Measurements from ENCODE around the gene NKD1.
A peak's percentile ranks its signal among the peaks of the same experiment; 100 is the strongest.

The NKD1 gene

DNA sequence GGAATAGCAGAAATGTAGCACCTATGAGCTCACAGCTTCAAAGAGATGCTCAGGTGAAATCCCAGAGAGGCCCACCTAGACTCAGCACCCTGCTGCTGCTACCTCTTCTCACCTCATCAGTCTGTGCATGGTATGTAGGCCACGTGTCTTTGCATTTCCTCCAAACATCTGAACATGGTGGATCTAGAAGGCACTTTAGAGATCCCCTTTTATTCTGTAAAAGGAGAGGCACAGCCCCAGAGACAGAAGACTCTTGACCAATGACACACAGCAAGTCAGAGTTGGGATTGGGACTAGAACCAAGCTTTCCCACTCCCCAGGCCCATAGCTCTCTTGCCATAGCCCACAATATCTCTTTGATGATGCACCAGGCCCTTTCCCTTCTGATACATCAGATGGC, 19.4 kb upstream of the NKD1 start:
- no peak overlapping the region for H3K4ac ChIP-seq (ENCODE audit: low read length)
- no peak overlapping the region for H2BK15ac ChIP-seq (ENCODE audit: low read length)
- H3K4me3 ChIP-seq (ENCODE audit: low read length in 2 of 2) = no peak overlapping the region
- H3K23ac ChIP-seq (ENCODE audit: low read depth, low read length, poor library complexity) = no peak overlapping the region
- H3K9ac ChIP-seq (ENCODE audit: low read depth, low read length, poor library complexity) = no peak overlapping the region
- no peak overlapping the region for H2AK5ac ChIP-seq (ENCODE audit: low read depth, low read length)
- H3K4me2 ChIP-seq (ENCODE audit: insufficient read depth, low read length, poor library complexity, severe bottlenecking) = no peak overlapping the region
- H3K36me3 ChIP-seq (replicated peaks in 1 of 2; ENCODE audit: control insufficient read depth in 2 of 2, insufficient read depth in 2 of 2, low read length in 2 of 2) = no peaks in the 10 kb centered on the region
- H4K8ac ChIP-seq (ENCODE audit: low read depth, low read length) = no peak overlapping the region
- DNase-seq (ENCODE audit: low spot score) = no peak
- no peak overlapping the region for H2BK120ac ChIP-seq (ENCODE audit: low read depth, low read length)
- no peak overlapping the region for H2AFZ ChIP-seq (ENCODE audit: low read length)
- no CpG with 5 or more reads among the region's 1 CpG for WGBS, 2 donors (ENCODE audit: extremely low coverage in 2 of 2, insufficient read length in 2 of 2, insufficient replicate concordance in 1 of 2)
- no peak overlapping the region for H3K27ac ChIP-seq (replicated peaks; ENCODE audit: low read length)
- no peak overlapping the region for H4K91ac ChIP-seq (ENCODE audit: low read depth, low read length, poor library complexity)
- no peak overlapping the region for H3K18ac ChIP-seq (ENCODE audit: low read length)
- H3K79me1 ChIP-seq (ENCODE audit: low read depth, low read length) = no peaks in the 10 kb centered on the region
- H3K9me3 ChIP-seq (replicated peaks in 1 of 2; ENCODE audit: control insufficient read depth in 2 of 2, insufficient read depth in 1 of 2, low read depth in 1 of 2, low read length in 2 of 2) = peaks cover 5 to 14% of the 10 kb centered on the region in 2 donors
- H3K4me1 ChIP-seq (ENCODE audit: control insufficient read depth in 2 of 2, insufficient read depth in 1 of 2, low read depth in 1 of 2, low read length in 2 of 2) = no peaks in the 10 kb centered on the region
- H3K27me3 ChIP-seq (ENCODE audit: control insufficient read depth in 3 of 3, insufficient read depth in 3 of 3, low read depth in 1 of 3, low read length in 3 of 3) = peaks cover 0 to 2% (median 0%) of the 10 kb centered on the region in 3 experiments
- H3K14ac ChIP-seq (ENCODE audit: low read length) = no peak overlapping the region
- no peak overlapping the region for H2BK12ac ChIP-seq (ENCODE audit: low read length)
- H2BK5ac ChIP-seq (ENCODE audit: low read length) = no peak overlapping the region

DNA sequence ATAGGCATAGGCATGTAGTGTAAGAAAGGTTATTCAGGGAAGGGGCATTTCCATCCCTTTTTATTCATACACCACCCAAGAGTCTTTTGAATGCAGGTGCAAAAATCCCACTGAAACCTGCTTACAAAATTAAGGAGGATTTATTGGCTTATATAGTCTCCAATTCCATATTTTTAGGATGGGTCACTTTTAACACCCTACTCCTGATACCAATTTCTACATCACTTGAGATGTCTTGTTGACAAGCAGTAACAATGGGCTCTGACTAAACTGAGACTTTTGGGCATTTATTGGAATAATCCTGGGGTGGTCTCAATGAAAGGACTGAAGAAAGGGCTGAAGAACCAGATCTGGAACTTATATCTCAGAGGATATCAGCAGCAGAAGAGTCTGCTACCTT, 18.9 kb upstream of the NKD1 start:
- H3K4me2 ChIP-seq (ENCODE audit: insufficient read depth, low read length, poor library complexity, severe bottlenecking) = no peak overlapping the region
- H3K27ac ChIP-seq (replicated peaks; ENCODE audit: low read length) = no peak overlapping the region
- no peak overlapping the region for H2AFZ ChIP-seq (ENCODE audit: low read length)
- no peaks in the 10 kb centered on the region for H3K79me1 ChIP-seq (ENCODE audit: low read depth, low read length)
- H2BK12ac ChIP-seq (ENCODE audit: low read length) = no peak overlapping the region
- H2BK15ac ChIP-seq (ENCODE audit: low read length) = no peak overlapping the region
- no peak overlapping the region for H3K9ac ChIP-seq (ENCODE audit: low read depth, low read length, poor library complexity)
- H2BK120ac ChIP-seq (ENCODE audit: low read depth, low read length) = no peak overlapping the region
- no peak overlapping the region for H3K23ac ChIP-seq (ENCODE audit: low read depth, low read length, poor library complexity)
- H2AK5ac ChIP-seq (ENCODE audit: low read depth, low read length) = no peak overlapping the region
- H3K4me3 ChIP-seq (ENCODE audit: low read length in 2 of 2) = no peak overlapping the region
- DNase-seq (ENCODE audit: low spot score) = no peak
- H3K27me3 ChIP-seq (ENCODE audit: control insufficient read depth in 3 of 3, insufficient read depth in 3 of 3, low read depth in 1 of 3, low read length in 3 of 3) = peaks cover 0 to 2% (median 0%) of the 10 kb centered on the region in 3 experiments
- no peak overlapping the region for H3K14ac ChIP-seq (ENCODE audit: low read length)
- no peak overlapping the region for H2BK5ac ChIP-seq (ENCODE audit: low read length)
- H3K18ac ChIP-seq (ENCODE audit: low read length) = no peak overlapping the region
- H3K4me1 ChIP-seq (ENCODE audit: control insufficient read depth in 2 of 2, insufficient read depth in 1 of 2, low read depth in 1 of 2, low read length in 2 of 2) = no peaks in the 10 kb centered on the region
- H3K4ac ChIP-seq (ENCODE audit: low read length) = no peak overlapping the region
- peaks cover 5 to 14% of the 10 kb centered on the region in 2 donors for H3K9me3 ChIP-seq (replicated peaks in 1 of 2; ENCODE audit: control insufficient read depth in 2 of 2, insufficient read depth in 1 of 2, low read depth in 1 of 2, low read length in 2 of 2)
- no peak overlapping the region for H4K91ac ChIP-seq (ENCODE audit: low read depth, low read length, poor library complexity)
- no peaks in the 10 kb centered on the region for H3K36me3 ChIP-seq (replicated peaks in 1 of 2; ENCODE audit: control insufficient read depth in 2 of 2, insufficient read depth in 2 of 2, low read length in 2 of 2)
- no peak overlapping the region for H4K8ac ChIP-seq (ENCODE audit: low read depth, low read length)

DNA sequence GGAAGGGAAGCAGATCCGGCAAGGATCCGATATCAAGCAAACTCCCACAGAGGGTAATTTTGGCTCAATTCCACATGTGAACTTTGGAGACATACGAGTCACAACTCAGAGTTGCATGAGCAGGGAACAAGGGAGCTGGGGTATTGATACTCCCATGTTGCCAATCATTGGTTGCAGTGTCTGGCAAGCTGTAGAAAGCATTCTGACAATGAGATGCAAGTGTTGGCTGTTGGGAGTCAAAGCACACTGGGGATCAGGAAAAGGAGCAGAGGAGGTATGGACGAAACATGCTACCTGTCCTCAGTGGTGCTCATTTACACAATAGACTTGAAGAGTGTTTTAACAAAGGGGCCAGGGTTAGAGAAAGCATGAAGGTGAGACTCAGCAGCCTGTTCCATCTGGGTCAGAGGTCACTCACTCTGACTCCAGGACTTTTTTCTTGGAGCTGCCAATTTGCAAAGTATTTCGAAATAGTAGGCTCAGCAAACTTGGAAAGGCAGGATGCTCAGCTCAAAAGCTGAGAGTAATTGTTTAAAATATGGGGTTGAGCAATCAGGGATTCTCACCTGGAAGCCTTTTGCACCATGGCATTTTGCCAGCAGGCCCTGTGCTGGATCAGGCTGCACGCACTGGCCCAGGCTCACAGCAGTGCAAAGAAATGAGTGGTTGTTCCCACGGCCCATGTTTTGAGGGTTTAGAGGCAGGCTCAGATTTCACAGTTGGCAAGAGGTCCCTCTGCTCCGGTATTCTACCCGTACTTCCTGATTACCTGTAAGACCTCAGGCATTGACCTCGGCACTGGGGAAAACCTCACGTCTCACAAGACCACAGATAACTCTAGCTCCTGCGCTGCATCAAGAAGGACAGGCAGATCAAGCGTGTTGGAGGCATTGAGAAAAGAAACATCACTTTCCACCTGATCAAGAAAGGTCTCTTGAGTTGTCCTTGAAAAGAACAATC, 17.6 kb upstream of the NKD1 start:
- Histone ChIP-seq H3K23ac (ENCODE audit: low read depth, low read length, poor library complexity) (no peak overlapping the region), H3K9ac (ENCODE audit: low read depth, low read length, poor library complexity) (no peak overlapping the region), H3K4me1 (ENCODE audit: control insufficient read depth in 2 of 2, insufficient read depth in 1 of 2, low read depth in 1 of 2, low read length in 2 of 2) (no peaks in the 10 kb centered on the region), H3K27me3 (ENCODE audit: control insufficient read depth in 3 of 3, insufficient read depth in 3 of 3, low read depth in 1 of 3, low read length in 3 of 3) (peaks cover 0 to 2% (median 0%) of the 10 kb centered on the region in 3 experiments), H3K4me3 (ENCODE audit: low read length in 2 of 2) (no peak overlapping the region), H3K27ac (replicated peaks; ENCODE audit: low read length) (no peak overlapping the region), H2BK12ac (ENCODE audit: low read length) (no peak overlapping the region), H3K79me1 (ENCODE audit: low read depth, low read length) (no peaks in the 10 kb centered on the region), H2BK120ac (ENCODE audit: low read depth, low read length) (no peak overlapping the region), H3K4me2 (ENCODE audit: insufficient read depth, low read length, poor library complexity, severe bottlenecking) (no peak overlapping the region), H3K4ac (ENCODE audit: low read length) (no peak overlapping the region), H3K9me3 (replicated peaks in 1 of 2; ENCODE audit: control insufficient read depth in 2 of 2, insufficient read depth in 1 of 2, low read depth in 1 of 2, low read length in 2 of 2) (peaks cover 5 to 14% of the 10 kb centered on the region in 2 donors), H2BK15ac (ENCODE audit: low read length) (no peak overlapping the region), H4K91ac (ENCODE audit: low read depth, low read length, poor library complexity) (no peak overlapping the region), H3K36me3 (replicated peaks in 1 of 2; ENCODE audit: control insufficient read depth in 2 of 2, insufficient read depth in 2 of 2, low read length in 2 of 2) (no peaks in the 10 kb centered on the region), H3K18ac (ENCODE audit: low read length) (no peak overlapping the region), H2AFZ (ENCODE audit: low read length) (no peak overlapping the region), H4K8ac (ENCODE audit: low read depth, low read length) (no peak overlapping the region), H2AK5ac (ENCODE audit: low read depth, low read length) (no peak overlapping the region), H2BK5ac (ENCODE audit: low read length) (no peak overlapping the region), H3K14ac (ENCODE audit: low read length) (no peak overlapping the region)
- DNase-seq (ENCODE audit: low spot score) = no peak
- WGBS, 2 donors (ENCODE audit: extremely low coverage in 2 of 2, insufficient read length in 2 of 2, insufficient replicate concordance in 1 of 2) = no CpG with 5 or more reads among the region's 13 CpGs

DNA sequence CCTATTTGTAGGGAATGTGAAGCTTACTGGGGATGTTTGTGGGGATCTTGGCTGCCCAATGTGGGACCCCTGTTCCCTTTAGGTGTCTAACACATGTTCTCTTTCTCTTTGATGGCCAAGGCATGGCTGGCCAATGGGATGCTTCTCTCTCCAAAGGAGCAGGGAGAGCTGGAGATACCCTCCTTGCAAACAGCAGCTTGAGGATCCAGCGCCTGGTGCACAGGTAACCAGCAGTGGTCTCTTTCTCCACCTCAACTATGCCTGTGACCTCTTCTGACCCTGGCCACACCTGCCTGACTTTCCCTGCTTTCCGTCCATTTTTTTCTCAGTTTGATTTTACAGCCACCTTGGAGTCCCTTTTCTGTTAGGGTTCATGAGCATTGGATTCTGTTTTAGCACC, 16.8 kb upstream of the NKD1 start:
- Histone ChIP-seq H3K27ac (replicated peaks; ENCODE audit: low read length) (no peak overlapping the region), H4K8ac (ENCODE audit: low read depth, low read length) (peak overlapping the region; percentile 44), H3K14ac (ENCODE audit: low read length) (no peak overlapping the region), H3K9ac (ENCODE audit: low read depth, low read length, poor library complexity) (no peak overlapping the region), H3K4ac (ENCODE audit: low read length) (no peak overlapping the region), H3K18ac (ENCODE audit: low read length) (no peak overlapping the region), H3K4me3 (ENCODE audit: low read length in 2 of 2) (no peak overlapping the region), H3K23ac (ENCODE audit: low read depth, low read length, poor library complexity) (no peak overlapping the region), H2BK15ac (ENCODE audit: low read length) (no peak overlapping the region), H3K27me3 (ENCODE audit: control insufficient read depth in 3 of 3, insufficient read depth in 3 of 3, low read depth in 1 of 3, low read length in 3 of 3) (peaks cover 0 to 2% (median 0%) of the 10 kb centered on the region in 3 experiments), H3K36me3 (replicated peaks in 1 of 2; ENCODE audit: control insufficient read depth in 2 of 2, insufficient read depth in 2 of 2, low read length in 2 of 2) (no peaks in the 10 kb centered on the region), H3K4me2 (ENCODE audit: insufficient read depth, low read length, poor library complexity, severe bottlenecking) (no peak overlapping the region), H3K79me1 (ENCODE audit: low read depth, low read length) (no peaks in the 10 kb centered on the region), H2BK5ac (ENCODE audit: low read length) (no peak overlapping the region), H3K9me3 (replicated peaks in 1 of 2; ENCODE audit: control insufficient read depth in 2 of 2, insufficient read depth in 1 of 2, low read depth in 1 of 2, low read length in 2 of 2) (peaks cover 5 to 14% of the 10 kb centered on the region in 2 donors), H2AK5ac (ENCODE audit: low read depth, low read length) (peak overlapping the region; percentile 36), H4K91ac (ENCODE audit: low read depth, low read length, poor library complexity) (no peak overlapping the region), H2AFZ (ENCODE audit: low read length) (no peak overlapping the region), H2BK12ac (ENCODE audit: low read length) (no peak overlapping the region), H2BK120ac (ENCODE audit: low read depth, low read length) (no peak overlapping the region), H3K4me1 (ENCODE audit: control insufficient read depth in 2 of 2, insufficient read depth in 1 of 2, low read depth in 1 of 2, low read length in 2 of 2) (no peaks in the 10 kb centered on the region)
- no CpG with 5 or more reads among the region's 2 CpGs for WGBS, 2 donors (ENCODE audit: extremely low coverage in 2 of 2, insufficient read length in 2 of 2, insufficient replicate concordance in 1 of 2)
- no peak for DNase-seq (ENCODE audit: low spot score)

Data from neuronal stem cell (in vitro differentiated cells).